Renal pelvis (tissue), 12 donors: Measurements from ENCODE around the gene PKP3. TPM values are rescaled to one million over a fixed set of nuclear protein-coding genes. Genes with fewer than 3 reads are reported as not detected.
"Not testable (repeated sequence)": the region's sequence is repeated elsewhere in the genome, so short reads cannot be mapped to it uniquely, and the experiment has no call there.

Experiments
- DNase-seq: peaks from one replicate; pipeline ENCODE4 v3.0.0-alpha.2; 2013
- long read RNA-seq, 16 experiments: transcript quantifications; one replicate each; lab custom pipeline, GENCODE V29; 2026
- polyA plus RNA-seq, 3 donors: library from polyadenylated mRNA; unstranded; fragments of 120-200 nt; gene quantifications; one replicate each; pipeline ENCODE4 v1.2.1, GENCODE V29; 2013; ENCODE audit not compliant: insufficient read length in 3 of 3

PKP3 gene, protein sequence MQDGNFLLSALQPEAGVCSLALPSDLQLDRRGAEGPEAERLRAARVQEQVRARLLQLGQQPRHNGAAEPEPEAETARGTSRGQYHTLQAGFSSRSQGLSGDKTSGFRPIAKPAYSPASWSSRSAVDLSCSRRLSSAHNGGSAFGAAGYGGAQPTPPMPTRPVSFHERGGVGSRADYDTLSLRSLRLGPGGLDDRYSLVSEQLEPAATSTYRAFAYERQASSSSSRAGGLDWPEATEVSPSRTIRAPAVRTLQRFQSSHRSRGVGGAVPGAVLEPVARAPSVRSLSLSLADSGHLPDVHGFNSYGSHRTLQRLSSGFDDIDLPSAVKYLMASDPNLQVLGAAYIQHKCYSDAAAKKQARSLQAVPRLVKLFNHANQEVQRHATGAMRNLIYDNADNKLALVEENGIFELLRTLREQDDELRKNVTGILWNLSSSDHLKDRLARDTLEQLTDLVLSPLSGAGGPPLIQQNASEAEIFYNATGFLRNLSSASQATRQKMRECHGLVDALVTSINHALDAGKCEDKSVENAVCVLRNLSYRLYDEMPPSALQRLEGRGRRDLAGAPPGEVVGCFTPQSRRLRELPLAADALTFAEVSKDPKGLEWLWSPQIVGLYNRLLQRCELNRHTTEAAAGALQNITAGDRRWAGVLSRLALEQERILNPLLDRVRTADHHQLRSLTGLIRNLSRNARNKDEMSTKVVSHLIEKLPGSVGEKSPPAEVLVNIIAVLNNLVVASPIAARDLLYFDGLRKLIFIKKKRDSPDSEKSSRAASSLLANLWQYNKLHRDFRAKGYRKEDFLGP
- polyA plus RNA-seq = 1 to 10 TPM; 6.5 to 7.0 (median 6.7) TPM
- long read RNA-seq, donor 1, partial matches to known transcripts = 0 of 2 reads
- long read RNA-seq, donor 1, other reads (novel, unspliced or antisense) = 0 of 2 reads
- long read RNA-seq, donor 2 = 0 reads
- long read RNA-seq, donor 3 = 0 reads
- long read RNA-seq, donor 4, partial matches to known transcripts = 0 of 1 reads
- long read RNA-seq, donor 4, other reads (novel, unspliced or antisense) = 0 of 1 reads
- long read RNA-seq, donor 5, partial matches to known transcripts = 0 of 1 reads
- long read RNA-seq, donor 5, other reads (novel, unspliced or antisense) = 0 of 1 reads
- long read RNA-seq, donor 6 = 0 reads
- long read RNA-seq, donor 7, partial matches to known transcripts = 0 of 2 reads
- long read RNA-seq, donor 7, other reads (novel, unspliced or antisense) = 0 of 2 reads
- long read RNA-seq, donor 8 = 0 reads
- long read RNA-seq, donor 9 = 0 reads
- long read RNA-seq, donor 10, partial matches to known transcripts = 0 of 2 reads
- long read RNA-seq, donor 10, other reads (novel, unspliced or antisense) = 0 of 2 reads
- long read RNA-seq, donor 11, partial matches to known transcripts = 0 of 1 reads
- long read RNA-seq, donor 11, other reads (novel, unspliced or antisense) = 0 of 1 reads
- long read RNA-seq, donor 12, partial matches to known transcripts = 0 of 4 reads
- long read RNA-seq, donor 12, other reads (novel, unspliced or antisense) = 0 of 4 reads
- long read RNA-seq, donor 13 = 0 reads
- long read RNA-seq, donor 14 = 0 reads
- long read RNA-seq, donor 15, transcript PKP3-201 (13 exons, 2,809 nt) = major isoform, 5 of 18 reads
- long read RNA-seq, donor 15, partial matches to known transcripts = 12 of 18 reads
- long read RNA-seq, donor 15, other reads (novel, unspliced or antisense) = 0 of 18 reads
- long read RNA-seq, donor 16, partial matches to known transcripts = 48 of 63 reads
- long read RNA-seq, donor 16, other reads (novel, unspliced or antisense) = 15 of 63 reads

DNA sequence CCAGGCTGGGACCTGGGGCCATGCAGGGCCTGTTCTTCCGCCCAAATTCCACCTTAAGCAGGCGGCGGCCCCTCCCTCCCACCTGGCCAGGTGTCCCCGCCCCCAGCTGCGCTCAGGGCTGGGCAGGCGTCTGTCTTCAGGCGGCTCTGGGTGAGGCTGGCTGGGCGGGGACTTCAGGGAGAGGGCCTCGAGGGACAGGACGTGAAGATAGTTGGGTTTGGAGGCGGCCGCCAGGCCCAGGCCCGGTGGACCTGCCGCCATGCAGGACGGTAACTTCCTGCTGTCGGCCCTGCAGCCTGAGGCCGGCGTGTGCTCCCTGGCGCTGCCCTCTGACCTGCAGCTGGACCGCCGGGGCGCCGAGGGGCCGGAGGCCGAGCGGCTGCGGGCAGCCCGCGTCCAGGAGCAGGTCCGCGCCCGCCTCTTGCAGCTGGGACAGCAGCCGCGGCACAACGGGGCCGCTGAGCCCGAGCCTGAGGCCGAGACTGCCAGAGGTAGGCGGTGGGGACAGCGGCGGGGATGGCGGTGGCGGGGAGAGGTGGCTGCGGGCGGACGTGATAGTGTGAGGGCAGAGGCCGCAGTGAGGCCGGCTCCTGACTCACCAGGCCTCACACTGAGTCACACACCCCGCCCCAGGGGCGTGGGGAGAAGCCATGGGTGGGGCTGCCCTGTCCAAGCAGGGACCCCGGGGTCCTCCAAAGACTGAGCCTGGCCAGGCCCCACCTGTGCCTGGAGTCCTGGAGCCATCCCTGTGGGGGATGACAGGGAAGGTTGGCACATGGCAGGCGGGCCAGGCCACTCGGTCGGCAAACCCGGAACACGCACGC is at the start of gene PKP3:
PKP3 (plus strand) TSS at position 176 of the 824 bp plus-strand sequence; CDS start at position 260, 84 bp downstream.
- no peak for DNase-seq

DNA sequence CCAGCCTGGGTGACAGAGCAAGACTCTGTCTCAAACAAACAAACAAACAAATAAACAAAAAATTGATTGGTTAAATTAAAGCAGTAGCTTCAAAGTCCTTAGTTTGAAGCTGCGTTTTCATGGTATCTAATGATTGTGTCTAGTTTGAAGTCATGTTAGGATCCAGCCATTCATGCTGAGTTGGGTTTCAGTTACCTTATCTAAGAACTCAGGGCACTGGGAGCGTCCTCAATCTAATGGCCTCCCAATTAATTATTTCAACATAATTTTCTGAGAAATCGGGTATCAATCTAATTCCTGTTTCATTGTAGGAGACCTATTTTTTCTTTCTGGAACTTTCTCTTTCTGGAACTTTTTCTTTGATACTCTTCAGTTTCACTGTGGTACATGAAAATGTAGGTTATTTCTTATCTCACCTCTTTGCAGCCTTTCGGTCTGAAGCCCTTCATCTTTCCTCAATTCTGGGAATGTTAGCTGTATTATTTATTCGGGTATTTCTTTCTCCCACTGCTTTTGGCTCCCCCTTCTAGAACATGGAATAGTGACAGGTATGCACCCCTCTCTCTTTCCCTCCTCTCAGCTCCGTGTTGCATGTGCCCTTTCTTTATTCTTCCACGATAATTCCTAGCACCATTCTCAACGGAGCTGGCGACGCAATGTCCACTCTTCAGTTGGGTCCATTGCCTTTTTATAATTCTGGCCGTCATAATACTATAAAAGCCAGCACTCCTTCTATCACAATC is 49.0 kb upstream of the PKP3 start:
- DNase-seq = no peak

DNA sequence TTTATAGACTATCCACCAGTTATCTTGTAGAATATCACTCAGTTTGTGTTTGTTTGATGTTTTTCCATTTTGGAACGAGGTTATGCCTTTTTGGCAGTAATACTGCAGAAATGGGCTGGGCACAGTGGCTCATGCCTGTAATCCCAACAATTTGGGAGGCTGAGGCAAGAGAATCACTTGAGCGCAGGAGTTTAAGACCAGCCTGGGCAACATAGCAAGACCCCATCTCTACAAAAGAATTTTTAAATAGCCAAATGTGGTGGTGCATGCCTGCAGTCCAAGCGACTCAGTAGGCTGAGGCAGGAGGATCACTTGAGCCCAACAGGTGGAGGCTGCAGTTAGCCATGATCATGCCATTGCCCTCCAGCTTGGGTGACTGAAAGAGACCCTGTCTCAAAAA is 47.5 kb upstream of the PKP3 start:
- DNase-seq = no peak

DNA sequence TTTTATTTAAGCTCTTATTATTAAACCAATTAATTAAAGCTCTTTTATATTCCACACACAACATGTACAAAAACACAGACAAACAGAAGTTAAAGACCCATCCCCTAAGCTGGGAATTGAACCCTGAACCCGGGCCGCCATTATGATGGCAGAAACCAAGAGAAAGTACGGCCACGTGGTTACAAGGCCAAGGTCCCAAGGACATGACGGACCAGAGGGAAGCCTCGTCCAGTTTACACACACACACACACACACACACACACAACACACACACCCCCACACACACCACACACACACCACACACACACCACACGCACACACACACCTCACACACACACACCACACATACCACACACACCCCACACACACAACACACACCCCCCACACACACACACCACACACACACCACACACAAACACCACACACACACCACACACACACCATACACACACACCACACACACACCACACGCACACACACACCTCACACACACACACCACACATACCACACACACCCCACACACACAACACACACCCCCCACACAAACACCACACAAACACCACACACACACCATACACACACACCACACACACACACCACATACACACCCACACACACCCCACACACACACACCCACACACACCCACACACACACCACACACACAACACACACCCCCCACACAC is 44.6 kb upstream of the PKP3 start:
- not testable (repeated sequence) for DNase-seq

DNA sequence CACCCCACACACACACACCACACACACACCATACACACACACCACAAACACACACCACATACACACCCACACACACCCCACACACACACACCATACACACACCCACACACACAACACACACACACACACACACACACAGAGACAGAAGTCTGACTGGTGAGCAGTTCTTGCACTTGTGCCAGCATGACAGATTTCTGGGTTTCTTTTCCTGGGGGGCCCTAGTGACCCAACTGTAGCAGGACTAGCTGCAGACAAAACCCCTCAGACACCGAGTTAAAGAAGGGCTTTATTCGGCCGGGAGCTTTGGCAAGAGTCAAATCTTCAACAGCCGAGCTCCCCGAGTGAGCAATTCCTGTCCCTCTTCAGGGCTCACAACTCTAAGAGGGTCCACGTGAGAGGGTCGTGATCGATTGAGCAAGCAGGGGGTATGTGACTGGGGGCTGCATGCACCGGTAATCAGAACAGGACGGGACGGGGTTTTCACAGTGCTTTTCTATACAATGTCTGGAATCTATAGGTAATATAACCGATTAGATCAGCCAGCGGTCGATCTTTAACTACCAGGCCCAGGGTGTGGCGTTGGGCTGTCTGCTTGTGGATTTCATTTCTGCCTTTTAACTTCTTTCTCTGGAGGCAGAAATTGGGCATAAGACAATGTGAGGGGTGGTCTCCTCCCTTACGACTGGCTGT is 43.8 kb upstream of the PKP3 start:
- not testable (repeated sequence) for DNase-seq

DNA sequence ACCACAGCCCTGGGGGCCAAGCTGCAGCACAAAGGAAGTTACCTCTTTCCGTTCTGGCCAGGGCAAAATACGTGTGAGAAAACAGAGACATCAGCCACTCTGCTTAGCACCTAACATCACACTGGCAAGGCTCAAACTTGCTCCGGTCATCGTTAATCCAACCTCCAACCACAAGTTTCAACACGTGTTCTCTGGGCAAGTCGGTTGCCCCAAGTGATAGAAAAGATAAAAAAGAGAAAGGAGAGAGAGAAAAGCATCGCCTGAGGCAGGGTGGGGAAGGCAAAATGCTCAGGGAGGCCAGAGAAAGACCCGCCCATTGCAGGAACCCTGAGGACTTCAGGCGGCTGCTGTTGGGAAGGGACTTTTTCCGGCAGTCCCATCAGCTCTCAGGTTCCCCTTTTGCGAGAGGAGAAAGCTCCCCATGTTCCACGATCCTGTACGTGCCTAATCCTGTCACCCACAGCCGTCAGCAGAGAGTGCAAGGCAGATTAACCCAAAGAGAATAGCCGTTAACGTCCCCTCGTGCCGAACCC is 43.2 kb upstream of the PKP3 start:
- DNase-seq = no peak

DNA sequence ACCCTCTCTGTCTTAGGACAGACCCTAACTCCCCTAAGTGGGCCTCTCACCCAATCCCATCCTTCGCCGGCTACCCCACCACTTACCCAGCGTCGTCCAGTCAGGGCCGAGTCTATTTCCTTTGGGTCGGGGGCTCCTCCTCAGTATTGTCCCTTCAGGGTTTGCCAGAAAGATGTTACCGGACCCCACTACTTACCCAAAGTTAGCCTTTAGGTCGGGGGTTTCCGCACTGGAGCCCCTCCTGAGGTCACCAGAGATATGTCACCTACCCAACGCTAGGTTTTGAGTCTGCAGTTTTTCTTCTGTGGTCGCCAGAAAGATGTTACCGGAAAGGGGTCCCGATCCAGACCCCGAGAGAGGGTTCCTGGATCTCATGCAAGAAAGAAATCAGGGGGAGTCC is 42.6 kb upstream of the PKP3 start:
- DNase-seq = no peak

DNA sequence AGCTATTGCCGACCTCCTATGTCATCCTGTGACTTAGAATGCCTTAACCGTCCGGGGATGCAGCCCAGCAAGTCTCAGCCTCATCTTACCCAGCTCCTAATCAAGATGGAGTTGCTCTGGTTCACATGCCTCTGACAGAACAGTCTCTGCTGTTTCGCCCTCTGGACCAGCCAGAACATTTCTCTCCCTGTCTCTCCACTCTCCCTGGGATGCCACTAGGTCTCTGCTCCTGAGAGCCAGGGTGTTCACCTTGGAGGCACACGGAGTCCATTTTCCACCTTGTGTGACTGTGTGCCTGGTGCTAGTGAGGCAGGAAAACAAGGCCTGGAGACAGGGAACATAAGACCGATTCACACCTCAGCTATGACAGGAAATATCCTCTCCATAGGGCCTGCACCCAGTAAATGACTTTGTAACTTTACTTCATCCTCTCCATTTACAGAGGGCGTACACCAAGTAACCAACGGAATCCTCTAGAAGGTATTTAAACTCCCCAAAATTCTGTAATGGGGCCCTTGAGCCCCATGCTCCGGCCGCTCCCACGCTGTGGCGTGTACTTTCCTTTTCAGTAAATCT is 41.5 kb upstream of the PKP3 start:
- no peak for DNase-seq

DNA sequence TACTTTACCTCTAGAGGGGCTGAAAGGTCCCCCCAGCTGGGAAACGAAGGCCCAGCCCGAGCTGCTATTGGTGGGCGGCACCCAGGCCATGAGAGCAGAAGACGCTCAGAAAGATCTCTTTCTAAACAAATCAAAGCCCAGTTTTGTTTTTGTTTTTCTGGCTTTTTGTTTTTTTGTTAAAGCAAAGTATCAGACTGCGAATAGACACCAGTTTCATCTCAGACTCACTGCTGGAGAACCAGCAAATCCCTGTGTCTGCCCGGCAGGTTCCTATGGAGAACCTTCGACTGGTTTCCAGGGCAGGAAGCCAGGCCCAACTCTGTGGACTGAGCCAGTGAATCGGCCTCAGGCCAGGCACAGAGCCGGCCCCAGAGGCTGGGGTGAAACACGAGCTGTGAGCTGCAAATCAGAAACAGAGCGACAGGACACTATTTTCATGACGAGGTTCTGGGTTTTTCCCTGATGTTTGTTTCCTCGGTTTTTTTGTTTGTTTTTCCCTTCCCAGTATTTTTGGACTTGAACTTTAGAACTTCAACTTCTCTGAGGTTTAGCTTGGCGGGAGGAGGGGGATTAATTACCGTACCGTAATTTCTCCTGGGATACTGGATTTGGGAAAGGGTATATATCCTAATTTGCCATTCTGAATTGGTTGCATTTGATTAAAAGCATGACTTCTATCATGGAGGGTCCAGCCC is 40.7 kb upstream of the PKP3 start:
- peak; percentile 76 for DNase-seq

DNA sequence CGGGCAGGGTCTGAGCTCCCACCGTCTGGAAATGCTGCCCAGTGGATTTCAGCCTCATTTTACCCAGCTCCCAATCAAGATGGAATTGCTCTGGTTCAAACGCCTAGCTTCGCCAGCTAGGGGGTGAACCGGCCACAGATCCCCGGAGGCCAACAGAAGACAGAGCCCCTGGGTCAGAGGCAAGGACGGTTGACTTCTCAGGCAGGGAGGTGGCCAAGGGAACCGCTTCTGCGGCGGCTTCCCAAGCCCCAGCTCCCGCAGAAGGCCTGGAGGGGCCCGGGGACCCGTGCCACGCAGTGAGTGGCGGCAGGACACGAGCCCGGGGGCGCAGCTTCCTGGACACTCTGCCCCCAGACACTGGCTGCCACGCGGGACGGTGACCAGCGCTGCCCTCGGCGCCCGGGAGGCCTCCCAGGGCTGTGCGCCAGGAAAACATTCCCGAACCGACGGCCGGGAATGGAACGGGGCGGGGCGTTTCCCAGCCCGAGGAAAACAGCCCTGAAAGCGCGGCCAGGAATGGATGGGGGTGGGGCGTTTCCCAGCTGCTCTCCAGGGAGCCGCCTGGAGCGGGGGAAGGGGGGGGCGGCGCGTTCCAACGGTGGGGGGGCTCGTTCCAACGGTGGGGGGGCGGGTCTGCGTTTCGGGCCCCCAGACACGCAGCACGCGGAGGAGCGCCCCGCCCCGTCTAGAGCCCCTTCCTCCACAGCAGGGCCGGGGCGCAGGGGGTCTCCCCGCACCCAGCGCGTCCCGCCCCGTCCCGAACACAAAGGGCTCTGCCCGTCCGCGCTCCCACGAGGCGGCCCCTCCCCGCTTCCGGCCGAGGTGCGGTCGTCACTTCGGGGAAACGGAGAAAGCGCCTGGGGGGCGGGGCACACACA is 38.2 kb upstream of the PKP3 start:
- DNase-seq = peak; percentile 92

DNA sequence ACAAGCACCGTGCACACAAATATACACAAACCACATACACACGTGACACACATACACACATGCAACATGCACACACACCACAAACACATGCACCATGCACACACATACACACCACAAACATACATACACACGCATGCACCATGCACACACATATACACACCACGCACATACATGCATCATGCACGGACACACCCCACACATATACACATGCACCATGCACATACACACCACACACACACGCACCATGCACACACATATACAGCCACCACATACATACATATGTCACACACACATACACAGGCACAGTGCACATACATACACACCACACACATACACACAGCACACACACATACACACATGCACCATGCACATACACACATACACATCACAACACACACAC is 37.4 kb upstream of the PKP3 start:
- DNase-seq = no peak

DNA sequence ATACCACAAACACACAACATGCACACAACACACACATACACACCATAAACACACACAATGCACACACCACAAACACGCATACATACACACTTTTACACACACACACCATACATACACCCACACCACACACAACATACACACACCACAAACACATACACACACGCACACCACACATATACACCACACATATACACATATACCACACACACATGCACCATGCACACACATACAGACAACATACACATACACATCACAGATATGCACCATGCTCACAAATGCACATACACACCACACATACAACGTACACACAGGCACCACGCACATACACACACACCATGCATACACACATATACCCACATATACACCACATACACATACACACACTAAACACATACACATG is 36.4 kb upstream of the PKP3 start:
- no peak for DNase-seq

DNA sequence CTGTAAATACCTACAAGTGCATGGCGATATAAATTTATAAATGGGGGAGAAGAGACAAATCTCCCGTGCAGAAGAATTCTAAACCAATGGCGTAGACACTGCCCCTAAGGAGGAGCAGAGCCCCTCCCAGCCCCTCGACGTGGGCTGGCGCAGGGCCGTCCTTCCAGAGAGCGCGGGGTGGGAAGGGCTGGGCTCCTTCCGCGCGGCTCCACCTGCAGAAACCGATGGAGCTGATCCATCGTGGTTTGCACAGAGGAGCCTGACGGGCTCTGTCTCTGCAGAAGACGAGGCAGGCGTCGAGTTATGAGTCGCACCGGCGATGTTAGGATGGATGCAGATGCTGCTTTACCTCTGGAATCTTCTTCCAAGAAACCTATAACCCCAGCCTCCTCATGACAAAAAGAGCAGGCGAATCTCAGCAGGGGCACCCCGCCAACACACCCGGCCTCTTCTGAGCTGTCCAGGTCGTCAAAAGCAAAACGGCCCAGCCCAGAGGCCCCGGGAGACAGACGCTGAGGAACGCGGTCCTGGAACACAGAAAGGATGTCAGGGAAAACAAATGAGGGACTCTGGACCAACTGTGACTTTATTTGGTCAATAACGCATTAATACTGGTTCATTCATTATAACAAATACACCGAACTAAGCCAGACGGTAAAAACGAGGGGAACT is 35.7 kb upstream of the PKP3 start:
- no peak for DNase-seq

DNA sequence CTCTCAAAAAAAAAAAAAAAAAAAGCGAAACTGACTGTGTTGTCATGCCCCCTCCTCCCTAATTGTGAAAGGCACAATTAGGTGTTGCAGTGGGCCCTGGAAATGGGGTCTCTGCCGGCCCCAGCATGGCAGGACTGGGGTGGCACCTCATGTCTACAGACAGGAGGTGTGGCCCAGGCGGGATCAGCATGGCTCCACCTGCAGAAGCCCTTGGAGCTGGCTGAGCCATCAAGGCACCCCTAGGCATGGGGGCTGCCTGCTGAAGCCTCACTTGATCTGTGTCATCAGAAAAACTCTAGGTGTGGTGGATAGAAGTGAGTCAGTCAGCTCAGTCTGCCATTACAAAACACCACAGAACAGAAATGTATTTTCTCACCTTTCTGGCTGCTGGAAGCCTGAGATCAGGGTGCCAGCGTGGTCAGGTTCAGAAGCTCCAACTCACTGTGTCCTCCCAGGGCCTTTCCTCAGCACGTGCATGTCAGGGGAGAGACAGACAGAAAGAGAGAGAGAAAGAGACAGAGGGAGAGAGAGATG is 34.8 kb upstream of the PKP3 start:
- no peak for DNase-seq
